ENCODE data around the gene PLEKHA1.

GRCh38 chr10:122420624-122421007 is 46.1 kb downstream of the PLEKHA1 start:
- no peak for TF ChIP-seq CTCF (IDR thresholded peaks at IDR 0.05)
- no peak for TF ChIP-seq POLR2A (IDR thresholded peaks at IDR 0.05)

All from adrenal gland (tissue), 5 donors.